Epithelial cell of esophagus (primary cell): ENCODE results near the gene ZNF780A.
"Not testable (repeated sequence)": the region's sequence is repeated elsewhere in the genome, so short reads cannot be mapped to it uniquely, and the experiment has no call there.

Experiments
- DNase-seq: peaks from one replicate; pipeline ENCODE4 v3.0.0; 2010; ENCODE audit warnings: low read depth
- H3K4me3 ChIP-seq: 2 replicates; pipeline ENCODE4 v1.5.1; 2011; ENCODE audit warnings: mild to moderate bottlenecking, low read length, control low read depth
- TF ChIP-seq, protein P1 (sequence below): IDR thresholded peaks from 2 replicates; pipeline ENCODE4 v1.5.1; 2011; ENCODE audit warnings: low read depth, mild to moderate bottlenecking, low read length, control low read depth, inconsistent platforms; ENCODE audit not compliant: insufficient read depth; ENCODE audit errors: missing control alignments

The ZNF780A gene

DNA sequence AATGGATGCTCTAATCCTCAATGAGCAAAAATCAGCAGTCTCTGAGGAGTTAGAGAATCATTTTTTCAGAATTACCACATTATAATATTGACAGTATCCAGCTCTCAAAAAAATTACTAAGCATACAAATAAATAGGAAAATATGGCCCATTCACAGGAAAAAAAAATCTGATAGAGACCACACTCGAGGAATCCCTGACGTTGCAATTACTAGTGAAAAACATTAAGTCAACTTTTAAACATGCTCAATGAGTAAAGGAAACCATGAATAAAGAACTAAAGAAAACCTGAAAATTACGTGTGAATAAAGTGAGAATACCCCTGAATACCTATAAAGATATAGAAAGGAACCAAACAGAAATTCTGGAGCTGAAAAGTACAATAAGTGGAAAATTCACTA lies 38.7 kb upstream of the ZNF780A start:
- DNase-seq: no peak
- TF ChIP-seq, protein P1, sequence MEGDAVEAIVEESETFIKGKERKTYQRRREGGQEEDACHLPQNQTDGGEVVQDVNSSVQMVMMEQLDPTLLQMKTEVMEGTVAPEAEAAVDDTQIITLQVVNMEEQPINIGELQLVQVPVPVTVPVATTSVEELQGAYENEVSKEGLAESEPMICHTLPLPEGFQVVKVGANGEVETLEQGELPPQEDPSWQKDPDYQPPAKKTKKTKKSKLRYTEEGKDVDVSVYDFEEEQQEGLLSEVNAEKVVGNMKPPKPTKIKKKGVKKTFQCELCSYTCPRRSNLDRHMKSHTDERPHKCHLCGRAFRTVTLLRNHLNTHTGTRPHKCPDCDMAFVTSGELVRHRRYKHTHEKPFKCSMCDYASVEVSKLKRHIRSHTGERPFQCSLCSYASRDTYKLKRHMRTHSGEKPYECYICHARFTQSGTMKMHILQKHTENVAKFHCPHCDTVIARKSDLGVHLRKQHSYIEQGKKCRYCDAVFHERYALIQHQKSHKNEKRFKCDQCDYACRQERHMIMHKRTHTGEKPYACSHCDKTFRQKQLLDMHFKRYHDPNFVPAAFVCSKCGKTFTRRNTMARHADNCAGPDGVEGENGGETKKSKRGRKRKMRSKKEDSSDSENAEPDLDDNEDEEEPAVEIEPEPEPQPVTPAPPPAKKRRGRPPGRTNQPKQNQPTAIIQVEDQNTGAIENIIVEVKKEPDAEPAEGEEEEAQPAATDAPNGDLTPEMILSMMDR: no peak
- H3K4me3 ChIP-seq: no peak overlapping the region

DNA sequence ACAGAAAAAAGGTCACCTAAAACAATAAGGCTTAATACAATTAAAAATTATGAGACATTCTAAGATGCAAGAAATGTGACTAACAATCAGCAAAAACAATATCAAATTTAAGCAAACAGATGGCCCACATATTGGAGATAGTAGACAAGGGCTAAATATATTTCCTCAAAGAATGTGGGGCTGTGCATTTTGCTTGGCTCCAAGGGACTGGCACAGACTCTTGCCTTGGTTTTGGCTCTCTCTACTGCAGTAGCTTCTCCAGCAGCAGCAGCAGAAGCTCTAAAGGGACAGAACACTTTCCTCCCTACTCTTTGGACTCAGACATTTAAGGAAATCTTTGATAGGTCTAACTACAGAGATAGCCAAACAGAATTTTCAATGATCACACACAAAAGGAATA lies 38.2 kb upstream of the ZNF780A start:
- no peak overlapping the region for H3K4me3 ChIP-seq
- TF ChIP-seq, protein P1: no peak
- DNase-seq: no peak

DNA sequence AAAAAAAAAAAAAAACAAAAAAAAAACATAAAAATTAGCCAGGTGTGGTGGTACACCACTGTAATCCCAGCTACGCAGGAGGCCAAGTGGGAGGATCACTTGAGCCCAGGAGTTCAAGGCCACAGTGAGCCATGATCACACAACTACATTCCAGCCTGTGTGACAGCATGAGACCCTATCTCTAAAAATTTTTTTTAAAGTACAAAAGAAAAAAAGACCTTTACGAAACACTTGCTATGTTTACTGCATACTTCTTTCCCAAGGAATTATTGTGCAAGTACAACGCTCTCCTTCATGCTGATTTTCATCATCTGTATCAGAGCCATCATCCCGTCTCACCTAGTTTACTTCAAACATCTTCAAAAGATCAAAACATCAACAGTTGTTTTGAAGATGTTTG lies 28.6 kb upstream of the ZNF780A start:
- TF ChIP-seq, protein P1: no peak
- DNase-seq: no peak
- no peak overlapping the region for H3K4me3 ChIP-seq

DNA sequence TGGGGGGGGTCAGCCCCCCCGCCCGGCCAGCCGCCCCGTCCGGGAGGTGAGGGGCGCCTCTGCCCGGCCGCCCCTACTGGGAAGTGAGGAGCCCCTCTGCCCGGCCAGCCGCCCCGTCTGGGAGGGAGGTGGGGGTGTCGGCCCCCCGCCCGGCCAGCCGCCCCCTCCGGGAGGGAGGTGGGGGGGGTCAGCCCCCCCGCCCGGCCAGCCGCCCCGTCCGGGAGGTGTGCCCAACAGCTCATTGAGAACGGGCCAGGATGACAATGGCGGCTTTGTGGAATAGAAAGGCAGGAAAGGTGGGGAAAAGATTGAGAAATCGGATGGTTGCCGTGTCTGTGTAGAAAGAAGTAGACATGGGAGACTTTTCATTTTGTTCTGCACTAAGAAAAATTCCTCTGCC lies 27.9 kb upstream of the ZNF780A start:
- not testable (repeated sequence) for H3K4me3 ChIP-seq, DNase-seq

DNA sequence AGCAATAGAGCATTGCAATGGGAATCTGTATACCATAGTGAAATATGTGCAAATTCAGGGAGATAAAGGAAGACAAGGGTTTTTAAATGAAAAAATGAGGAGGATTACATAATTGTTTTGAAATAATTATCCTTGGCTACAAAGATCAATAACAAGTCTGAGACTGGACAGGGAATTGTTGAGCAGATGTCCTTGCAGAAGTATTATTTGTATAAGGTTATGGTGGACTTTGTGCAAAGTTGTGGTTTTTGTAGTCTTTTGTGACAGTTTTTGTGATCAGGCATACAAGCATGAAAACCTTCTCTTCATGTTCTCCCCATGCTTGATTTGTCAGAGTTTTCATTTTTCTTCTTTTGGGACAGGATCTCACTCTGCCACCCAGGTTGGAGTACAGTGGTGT lies 25.3 kb upstream of the ZNF780A start:
- DNase-seq: no peak
- TF ChIP-seq, protein P1: no peak
- H3K4me3 ChIP-seq: no peak overlapping the region

DNA sequence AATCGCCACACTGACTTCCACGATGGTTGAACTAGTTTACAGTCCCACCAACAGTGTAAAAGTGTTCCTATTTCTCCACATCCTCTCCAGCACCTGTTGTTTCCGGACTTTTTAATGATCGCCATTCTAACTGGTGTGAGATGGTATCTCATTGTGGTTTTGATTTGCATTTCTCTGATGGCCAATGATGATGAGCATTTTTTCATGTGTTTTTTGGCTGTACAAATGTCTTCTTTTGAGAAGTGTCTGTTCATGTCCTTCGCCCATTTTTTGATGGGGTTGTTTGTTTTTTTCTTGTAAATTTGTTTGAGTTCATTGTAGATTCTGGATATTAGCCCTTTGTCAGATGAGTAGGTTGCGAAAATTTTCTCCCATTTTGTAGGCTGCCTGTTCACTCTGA lies 23.4 kb upstream of the ZNF780A start:
- not testable (repeated sequence) for DNase-seq, H3K4me3 ChIP-seq

DNA sequence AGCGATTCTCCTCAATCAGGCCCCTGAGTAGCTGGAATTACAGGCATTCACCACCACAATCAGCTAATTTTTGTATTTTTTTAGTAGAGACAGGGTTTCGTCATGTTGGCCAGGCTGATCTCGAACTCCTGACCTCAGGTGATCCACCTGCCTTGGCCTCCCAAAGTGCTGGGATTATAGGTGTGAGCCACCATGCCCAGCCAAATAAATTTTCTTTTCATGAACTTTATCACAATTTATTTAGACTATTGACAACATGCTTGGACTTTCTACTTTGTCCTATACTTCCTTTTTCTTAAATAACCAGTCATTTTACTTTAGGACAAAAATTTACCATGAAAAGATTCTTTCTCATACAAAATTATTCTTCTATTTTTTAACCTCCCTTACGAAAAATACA lies 21.5 kb upstream of the ZNF780A start:
- not testable (repeated sequence) for H3K4me3 ChIP-seq, DNase-seq

DNA sequence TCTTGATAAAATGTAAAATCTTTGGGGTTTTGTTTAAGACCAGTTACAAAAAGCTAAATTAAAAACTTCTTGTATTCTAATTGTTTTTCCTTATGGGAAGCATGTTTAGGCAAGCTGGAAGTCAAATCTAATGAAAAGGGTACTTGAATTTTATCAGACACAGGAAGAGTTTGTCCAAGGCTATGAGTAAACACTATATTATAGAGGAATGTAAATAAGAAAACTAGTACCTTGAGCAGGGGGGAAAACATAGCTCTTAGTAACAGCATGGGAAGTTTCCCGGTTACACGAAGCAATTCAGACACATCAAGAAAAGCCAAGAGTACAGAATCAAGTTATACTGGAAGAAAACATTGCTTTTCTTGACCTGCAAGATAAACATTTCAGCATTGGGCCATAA lies 19.8 kb upstream of the ZNF780A start:
- TF ChIP-seq, protein P1: no peak
- H3K4me3 ChIP-seq: no peak overlapping the region
- DNase-seq: no peak

DNA sequence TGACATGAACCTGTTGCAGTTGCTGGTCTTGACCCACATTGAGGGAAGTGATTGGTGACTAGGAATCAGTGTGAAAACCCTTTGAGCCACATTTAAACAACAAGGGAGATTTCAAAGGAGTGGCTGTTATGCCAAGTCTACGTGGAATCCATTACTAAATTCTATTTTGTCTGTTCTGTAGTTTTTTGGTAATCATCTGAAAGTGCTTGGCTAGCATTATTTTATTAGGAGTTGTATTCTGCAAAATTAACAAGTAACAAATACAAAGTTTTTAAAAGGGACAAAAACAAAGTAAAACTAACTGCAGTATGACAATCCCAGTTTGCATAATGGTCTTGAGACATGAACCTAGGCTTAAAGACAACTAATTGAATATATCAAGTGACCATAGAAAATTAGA lies 14.0 kb upstream of the ZNF780A start:
- TF ChIP-seq, protein P1: no peak
- DNase-seq: no peak
- no peak overlapping the region for H3K4me3 ChIP-seq
